Measurements from ENCODE around the gene ANKIB1.
A peak's percentile ranks its signal among the peaks of the same experiment; 100 is the strongest.
"Not testable (repeated sequence)": the region's sequence is repeated elsewhere in the genome, so short reads cannot be mapped to it uniquely, and the experiment has no call there.

Gene ANKIB1

GRCh38 chr7:92253251-92253650 lies 7.5 kb downstream of the ANKIB1 start:
- DNase-seq (no peak), ATAC-seq (no peak)
- H3K4me1 Mint-ChIP-seq, result peaks cover 16% of the 10 kb centered on the region
- H3K27me3 Mint-ChIP-seq, result no peaks in the 10 kb centered on the region
- H3K36me3 Mint-ChIP-seq (ENCODE audit: low read depth), result peaks cover 13% of the 10 kb centered on the region
- no peak overlapping the region for H3K27ac Mint-ChIP-seq
- peaks cover 4% of the 10 kb centered on the region for H3K9me3 Mint-ChIP-seq
- H3K4me3 Mint-ChIP-seq, result no peak overlapping the region

GRCh38 chr7:92254800-92255199 lies 9.0 kb downstream of the ANKIB1 start:
- peaks cover 17% of the 10 kb centered on the region for H3K4me1 Mint-ChIP-seq
- H3K27me3 Mint-ChIP-seq, H3K27ac Mint-ChIP-seq, H3K4me3 Mint-ChIP-seq, ATAC-seq, DNase-seq, H3K9me3 Mint-ChIP-seq: not testable (repeated sequence)
- peaks cover 16% of the 10 kb centered on the region for H3K36me3 Mint-ChIP-seq (ENCODE audit: low read depth)

- DNase-seq (no peak), ATAC-seq (no peak)
- Mint-ChIP-seq H3K4me1 (peaks cover 22% of the 10 kb centered on the region), H3K4me3 (no peak overlapping the region), H3K27me3 (no peaks in the 10 kb centered on the region), H3K9me3 (peaks cover 4% of the 10 kb centered on the region), H3K36me3 (ENCODE audit: low read depth) (peaks cover 18% of the 10 kb centered on the region), H3K27ac (no peak overlapping the region)
Measured at GRCh38 chr7:92255308-92255707, 9.5 kb downstream of the ANKIB1 start.

- H3K9me3 Mint-ChIP-seq, result peaks cover 4% of the 10 kb centered on the region
- H3K4me1 Mint-ChIP-seq, result peaks cover 20% of the 10 kb centered on the region
- no peak for DNase-seq
- ATAC-seq, result no peak
- H3K27me3 Mint-ChIP-seq, result no peaks in the 10 kb centered on the region
- no peak overlapping the region for H3K4me3 Mint-ChIP-seq
- H3K27ac Mint-ChIP-seq, result no peak overlapping the region
- H3K36me3 Mint-ChIP-seq (ENCODE audit: low read depth), result peaks cover 22% of the 10 kb centered on the region
Measured at GRCh38 chr7:92259062-92259461, 13.3 kb downstream of the ANKIB1 start.

GRCh38 chr7:92259610-92260247 lies 14.0 kb downstream of the ANKIB1 start:
- ATAC-seq, result no peak
- Mint-ChIP-seq H3K4me3 (no peak overlapping the region), H3K36me3 (ENCODE audit: low read depth) (peaks cover 21% of the 10 kb centered on the region), H3K27me3 (no peaks in the 10 kb centered on the region), H3K4me1 (peaks cover 16% of the 10 kb centered on the region), H3K9me3 (peaks cover 4% of the 10 kb centered on the region), H3K27ac (no peak overlapping the region)
- DNase-seq, result no peak

- no peaks in the 10 kb centered on the region for H3K27me3 Mint-ChIP-seq
- H3K27ac Mint-ChIP-seq, result no peak overlapping the region
- peaks cover 12% of the 10 kb centered on the region for H3K4me1 Mint-ChIP-seq
- no peak overlapping the region for H3K4me3 Mint-ChIP-seq
- peaks cover 16% of the 10 kb centered on the region for H3K36me3 Mint-ChIP-seq (ENCODE audit: low read depth)
- no peaks in the 10 kb centered on the region for H3K9me3 Mint-ChIP-seq
- DNase-seq, result no peak
- ATAC-seq, result no peak
Measured at GRCh38 chr7:92260248-92260781, 14.5 kb downstream of the ANKIB1 start.

- H3K9me3 Mint-ChIP-seq, result no peaks in the 10 kb centered on the region
- no peak overlapping the region for H3K4me3 Mint-ChIP-seq
- H3K36me3 Mint-ChIP-seq (ENCODE audit: low read depth), result peaks cover 9% of the 10 kb centered on the region
- peaks cover 1% of the 10 kb centered on the region for H3K4me1 Mint-ChIP-seq
- H3K27me3 Mint-ChIP-seq, result no peaks in the 10 kb centered on the region
- no peak for DNase-seq
- no peak overlapping the region for H3K27ac Mint-ChIP-seq
- ATAC-seq, result no peak
Measured at GRCh38 chr7:92266415-92267241, 20.9 kb downstream of the ANKIB1 start.

GRCh38 chr7:92268921-92269320 lies 23.1 kb downstream of the ANKIB1 start:
- Mint-ChIP-seq H3K27me3 (no peaks in the 10 kb centered on the region), H3K9me3 (no peaks in the 10 kb centered on the region), H3K36me3 (ENCODE audit: low read depth) (peaks cover 2% of the 10 kb centered on the region), H3K27ac (no peak overlapping the region), H3K4me3 (no peak overlapping the region), H3K4me1 (peaks cover 4% of the 10 kb centered on the region)
- DNase-seq (no peak), ATAC-seq (no peak)

- Mint-ChIP-seq H3K27me3 (no peaks in the 10 kb centered on the region), H3K36me3 (ENCODE audit: low read depth) (peaks cover 9% of the 10 kb centered on the region), H3K9me3 (no peaks in the 10 kb centered on the region), H3K4me3 (no peak overlapping the region), H3K27ac (no peak overlapping the region), H3K4me1 (peaks cover 9% of the 10 kb centered on the region)
- no peak for ATAC-seq
- no peak for DNase-seq
Measured at GRCh38 chr7:92275327-92275726, 29.6 kb downstream of the ANKIB1 start.

- Mint-ChIP-seq H3K27me3 (no peaks in the 10 kb centered on the region), H3K9me3 (no peaks in the 10 kb centered on the region), H3K4me1 (peaks cover 8% of the 10 kb centered on the region), H3K27ac (no peak overlapping the region), H3K4me3 (no peak overlapping the region), H3K36me3 (ENCODE audit: low read depth) (peaks cover 15% of the 10 kb centered on the region)
- no peak for DNase-seq
- peak; percentile 4 for ATAC-seq
Measured at GRCh38 chr7:92276460-92276864, 30.7 kb downstream of the ANKIB1 start.

- ATAC-seq (no peak), DNase-seq (no peak)
- H3K27ac Mint-ChIP-seq, result no peak overlapping the region
- H3K4me3 Mint-ChIP-seq, result no peak overlapping the region
- peaks cover 17% of the 10 kb centered on the region for H3K36me3 Mint-ChIP-seq (ENCODE audit: low read depth)
- peaks cover 5% of the 10 kb centered on the region for H3K4me1 Mint-ChIP-seq
- H3K27me3 Mint-ChIP-seq, result no peaks in the 10 kb centered on the region
- H3K9me3 Mint-ChIP-seq, result no peaks in the 10 kb centered on the region
Measured at GRCh38 chr7:92279396-92280031, 33.7 kb downstream of the ANKIB1 start.

- ATAC-seq, result no peak
- no peak overlapping the region for H3K4me3 Mint-ChIP-seq
Measured at GRCh38 chr7:92281031-92281430, 35.3 kb downstream of the ANKIB1 start.

GRCh38 chr7:92282221-92282814 lies 36.5 kb downstream of the ANKIB1 start:
- Mint-ChIP-seq H3K9me3 (no peaks in the 10 kb centered on the region), H3K27me3 (no peaks in the 10 kb centered on the region), H3K4me1 (peaks cover 2% of the 10 kb centered on the region), H3K4me3 (no peak overlapping the region), H3K27ac (no peak overlapping the region), H3K36me3 (ENCODE audit: low read depth) (peaks cover 19% of the 10 kb centered on the region)
- no peak for DNase-seq
- ATAC-seq, result no peak

More at GRCh38 chr7:92281031-92281430, 35.3 kb downstream of the ANKIB1 start:
- H3K27ac Mint-ChIP-seq, result no peak overlapping the region
- peaks cover 5% of the 10 kb centered on the region for H3K4me1 Mint-ChIP-seq
- no peak for DNase-seq
- H3K36me3 Mint-ChIP-seq (ENCODE audit: low read depth), result peaks cover 15% of the 10 kb centered on the region
- no peaks in the 10 kb centered on the region for H3K27me3 Mint-ChIP-seq
- no peaks in the 10 kb centered on the region for H3K9me3 Mint-ChIP-seq

GRCh38 chr7:92282930-92283329 lies 37.2 kb downstream of the ANKIB1 start:
- Mint-ChIP-seq H3K36me3 (ENCODE audit: low read depth) (peaks cover 17% of the 10 kb centered on the region), H3K4me3 (no peak overlapping the region), H3K9me3 (no peaks in the 10 kb centered on the region), H3K4me1 (peaks cover 3% of the 10 kb centered on the region), H3K27ac (no peak overlapping the region), H3K27me3 (no peaks in the 10 kb centered on the region)
- ATAC-seq (no peak), DNase-seq (no peak)

All from activated naive CD8-positive, alpha-beta T cell treated with anti-CD3 and anti-CD28 coated beads, Interleukin-2, amount 50 U/mL, for 24 hours (primary cell).